ENCODE results near the gene ARHGAP42.

The ARHGAP42 gene

DNA sequence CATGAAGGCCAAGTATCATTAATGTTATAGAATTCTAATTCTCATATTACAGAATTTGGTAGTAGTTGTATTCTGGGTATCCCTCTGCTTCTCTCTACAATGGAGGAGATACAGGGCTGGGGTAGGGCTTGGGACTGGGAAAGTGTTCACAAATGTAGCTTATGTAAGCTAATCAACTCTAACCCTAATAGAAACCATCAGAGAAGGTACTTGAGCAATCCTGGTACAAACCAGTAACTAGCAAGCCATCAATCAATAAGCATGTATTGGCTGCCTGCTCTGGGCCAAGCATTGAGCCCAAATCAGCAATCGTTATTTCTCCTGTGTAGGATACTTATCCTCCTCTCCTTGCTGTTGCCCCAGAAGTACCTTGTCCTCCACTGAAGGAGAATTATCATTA lies 268.2 kb downstream of the ARHGAP42 start:
- TF ChIP-seq, protein P1, sequence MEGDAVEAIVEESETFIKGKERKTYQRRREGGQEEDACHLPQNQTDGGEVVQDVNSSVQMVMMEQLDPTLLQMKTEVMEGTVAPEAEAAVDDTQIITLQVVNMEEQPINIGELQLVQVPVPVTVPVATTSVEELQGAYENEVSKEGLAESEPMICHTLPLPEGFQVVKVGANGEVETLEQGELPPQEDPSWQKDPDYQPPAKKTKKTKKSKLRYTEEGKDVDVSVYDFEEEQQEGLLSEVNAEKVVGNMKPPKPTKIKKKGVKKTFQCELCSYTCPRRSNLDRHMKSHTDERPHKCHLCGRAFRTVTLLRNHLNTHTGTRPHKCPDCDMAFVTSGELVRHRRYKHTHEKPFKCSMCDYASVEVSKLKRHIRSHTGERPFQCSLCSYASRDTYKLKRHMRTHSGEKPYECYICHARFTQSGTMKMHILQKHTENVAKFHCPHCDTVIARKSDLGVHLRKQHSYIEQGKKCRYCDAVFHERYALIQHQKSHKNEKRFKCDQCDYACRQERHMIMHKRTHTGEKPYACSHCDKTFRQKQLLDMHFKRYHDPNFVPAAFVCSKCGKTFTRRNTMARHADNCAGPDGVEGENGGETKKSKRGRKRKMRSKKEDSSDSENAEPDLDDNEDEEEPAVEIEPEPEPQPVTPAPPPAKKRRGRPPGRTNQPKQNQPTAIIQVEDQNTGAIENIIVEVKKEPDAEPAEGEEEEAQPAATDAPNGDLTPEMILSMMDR (IDR thresholded peaks at IDR 0.05), result no peak
- no peak for DNase-seq (ENCODE audit: low spot score)
- H3K27ac ChIP-seq, result no peak overlapping the region
- H3K4me3 ChIP-seq, result no peak overlapping the region

GRCh38 chr11:100956351-100956750 lies 269.3 kb downstream of the ARHGAP42 start:
- Histone ChIP-seq H3K27ac (no peak overlapping the region), H3K4me3 (no peak overlapping the region)
- DNase-seq (ENCODE audit: low spot score), result no peak
- TF ChIP-seq, protein P1 (IDR thresholded peaks at IDR 0.05), result no peak

DNA sequence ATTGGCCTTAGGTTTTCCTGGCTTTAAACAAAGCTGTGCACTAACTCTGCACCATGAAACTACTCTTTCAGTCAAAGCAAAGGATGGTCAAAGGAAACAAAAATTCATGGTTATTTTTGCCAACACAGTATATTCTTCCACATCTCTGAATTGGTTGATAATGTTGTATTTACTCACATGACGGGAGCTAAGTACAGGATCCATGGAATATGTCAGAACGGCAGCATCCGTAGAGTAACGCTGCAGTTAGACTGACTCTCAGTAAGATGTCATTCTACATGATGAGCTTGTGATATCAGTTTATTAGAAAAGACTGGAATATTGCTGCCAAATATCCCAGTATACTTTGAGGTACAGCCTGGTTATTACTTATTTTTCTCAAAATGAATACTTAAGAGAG lies 270.4 kb downstream of the ARHGAP42 start:
- TF ChIP-seq, protein P1 (IDR thresholded peaks at IDR 0.05), result no peak
- Histone ChIP-seq H3K4me3 (no peak overlapping the region), H3K27ac (no peak overlapping the region)
- DNase-seq (ENCODE audit: low spot score), result no peak

DNA sequence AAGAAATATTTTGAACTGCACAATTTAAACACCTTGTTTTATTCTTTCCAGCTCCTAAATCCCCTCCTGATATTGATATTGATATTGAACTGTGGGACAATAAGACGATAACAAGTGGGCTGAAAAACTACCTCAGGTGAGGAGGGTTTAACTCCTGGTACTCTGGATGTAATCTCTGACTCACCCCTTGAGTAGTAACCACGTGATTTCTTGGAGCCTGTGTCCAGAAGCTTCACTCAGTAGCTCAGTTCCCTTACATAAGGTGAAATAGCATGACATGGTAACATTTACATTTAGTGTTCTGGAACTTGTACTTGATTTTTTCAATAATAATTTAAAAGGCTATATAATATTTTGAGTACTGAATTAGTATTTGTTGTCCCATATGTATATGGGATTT lies 274.5 kb downstream of the ARHGAP42 start:
- H3K4me3 ChIP-seq, result no peak overlapping the region
- no peak for DNase-seq (ENCODE audit: low spot score)
- no peak overlapping the region for H3K27ac ChIP-seq
- TF ChIP-seq, protein P1 (IDR thresholded peaks at IDR 0.05), result no peak

- Histone ChIP-seq H3K27ac (no peak overlapping the region), H3K4me3 (no peak overlapping the region)
- TF ChIP-seq, protein P1 (IDR thresholded peaks at IDR 0.05), result no peak
- no peak for DNase-seq (ENCODE audit: low spot score)
These were observed 276.3 kb downstream of the ARHGAP42 start for GRCh38 chr11:100963375-100963774.

- DNase-seq (ENCODE audit: low spot score), result no peak
- Histone ChIP-seq H3K4me3 (no peak overlapping the region), H3K27ac (no peak overlapping the region)
- TF ChIP-seq, protein P1 (IDR thresholded peaks at IDR 0.05), result no peak
These were observed 277.3 kb downstream of the ARHGAP42 start for GRCh38 chr11:100964435-100964834.

- TF ChIP-seq, protein P1 (IDR thresholded peaks at IDR 0.05), result no peak
- H3K27ac ChIP-seq, result no peak overlapping the region
- DNase-seq (ENCODE audit: low spot score), result no peak
- no peak overlapping the region for H3K4me3 ChIP-seq
These were observed 278.3 kb downstream of the ARHGAP42 start for GRCh38 chr11:100965346-100965745.
